Kidney (tissue), 14 donors: ENCODE data around the gene UGGT2. TPM values are rescaled to one million over a fixed set of nuclear protein-coding genes. Genes with fewer than 3 reads are reported as not detected.
"Not testable (repeated sequence)": the region's sequence is repeated elsewhere in the genome, so short reads cannot be mapped to it uniquely, and the experiment has no call there.

ENCODE experiments used
- DNase-seq, 5 donors: peaks; one replicate each; pipeline ENCODE4 v3.0.0-alpha.2; 2013 to 2020
- FAIRE-seq: peaks from 2 replicates; lab custom pipeline; 2012; peaks lifted over from hg19 to GRCh38; lab: Jason Lieb, UNC
- H3K27ac ChIP-seq, 2 donors: one replicate each; pipeline ENCODE4 v1.7.0; 2013; ENCODE audit warnings: low read depth in 2 of 2, low read length in 2 of 2, inconsistent platforms in 1 of 2
- H3K27me3 ChIP-seq: one replicate; pipeline ENCODE4 v1.7.1; 2013; ENCODE audit warnings: low read length, inconsistent platforms; ENCODE audit not compliant: control insufficient read depth, insufficient read depth
- H3K36me3 ChIP-seq, 3 donors: one replicate each; pipeline versions ENCODE4 v1.7.0 to v1.7.1; 2013; ENCODE audit warnings: low read length in 3 of 3, control low read depth in 1 of 3, inconsistent platforms in 1 of 3; ENCODE audit not compliant: insufficient read depth in 3 of 3, control insufficient read depth in 2 of 3
- H3K4me1 ChIP-seq, 3 donors: one replicate each; pipeline versions ENCODE4 v1.7.0 to v1.7.1; 2013; ENCODE audit warnings: low read length in 3 of 3, inconsistent platforms in 1 of 3, low read depth in 1 of 3; ENCODE audit not compliant: control insufficient read depth in 2 of 3, insufficient read depth in 2 of 3
- H3K4me3 ChIP-seq, 3 donors: one replicate each; pipeline versions ENCODE4 v1.7.0 to v1.8.1; 2013; ENCODE audit warnings: low read length in 3 of 3, control low read depth in 1 of 3, inconsistent platforms in 1 of 3
- H3K9ac ChIP-seq, 3 donors: one replicate each; pipeline versions ENCODE4 v1.7.0 to v1.7.1; 2013; ENCODE audit warnings: low read length in 3 of 3, control low read depth in 1 of 3, inconsistent platforms in 1 of 3
- H3K9me3 ChIP-seq, 3 donors: one replicate each; pipeline versions ENCODE4 v1.7.0 to v1.7.1; 2013; ENCODE audit warnings: low read length in 3 of 3, control low read depth in 1 of 3, inconsistent platforms in 1 of 3; ENCODE audit not compliant: control insufficient read depth in 2 of 3, insufficient read depth in 1 of 3
- CTCF ChIP-seq: IDR thresholded peaks from 3 replicates; pipeline ENCODE4 v1.5.1; 2012; ENCODE audit warnings: mild to moderate bottlenecking, moderate library complexity, borderline replicate concordance; ENCODE audit not compliant: insufficient read depth; ENCODE audit errors: extremely low read depth
- intact Hi-C: fragments of 100-400 bp; cut with DNase I; formaldehyde crosslinking; loops from one replicate; pipeline ENCODE4 v1.11.1; 2022
- polyA plus RNA-seq: library from polyadenylated mRNA; stranded (reverse); fragments of 350-450 nt; fragmentation: Illumina TruSeq; extraction: RNeasy Lipid Tissue Mini Kit (QIAGEN cat#74804); gene quantifications from one replicate; pipeline ENCODE4 v1.2.3, GENCODE V29; 2014; ENCODE audit warnings: low read depth, low replicate concordance; ENCODE audit not compliant: insufficient read depth
- total RNA-seq: library from RNA; stranded (reverse); fragmentation: NEBNext Ultra II Directional; extraction: Animal tissue kit (Norgen Biotek cat#: 25700); gene quantifications from one replicate; pipeline ENCODE4 v1.2.1, GENCODE V29; 2021
- donor health status: control.
- donor health status: control.
- donor health status: control.
- donor health status: control.
- donor health status: control.
- donor health status: DM: yes; HTN: yes; CAD: no.
- donor health status: Normal renal cell carcinoma (clear cell type).

Gene UGGT2
- total and polyA plus RNA-seq, 2 donors from 2014 or later, result 10.0 to 31.9 TPM

- FAIRE-seq, result no peak
- H3K4me3 ChIP-seq, result no peak overlapping the region
- H3K4me1 ChIP-seq, result no peaks in the 10 kb centered on the region
- no peak for DNase-seq
- H3K27ac ChIP-seq, result no peak overlapping the region
- no peaks in the 10 kb centered on the region for H3K9me3 ChIP-seq
- intact Hi-C loops, result no loop called here
- no peak overlapping the region for H3K9ac ChIP-seq
- no peaks in the 10 kb centered on the region for H3K36me3 ChIP-seq
- TF ChIP-seq CTCF, result no peak
- no peaks in the 10 kb centered on the region for H3K27me3 ChIP-seq
Measured at GRCh38 chr13:96071504-96071903, 18.3 kb upstream of the UGGT2 start.

GRCh38 chr13:96068729-96069128 lies 15.5 kb upstream of the UGGT2 start:
- no peak overlapping the region for H3K4me3 ChIP-seq
- intact Hi-C loops, result no loop called here
- H3K9ac ChIP-seq, result no peak overlapping the region
- no peaks in the 10 kb centered on the region for H3K9me3 ChIP-seq
- H3K27ac ChIP-seq, result no peak overlapping the region
- FAIRE-seq, result no peak
- no peaks in the 10 kb centered on the region for H3K36me3 ChIP-seq
- H3K4me1 ChIP-seq, result no peaks in the 10 kb centered on the region
- no peak for TF ChIP-seq CTCF
- no peak for DNase-seq
- no peaks in the 10 kb centered on the region for H3K27me3 ChIP-seq

GRCh38 chr13:96065849-96066248 lies 12.6 kb upstream of the UGGT2 start:
- no peak for TF ChIP-seq CTCF
- intact Hi-C loops, result no loop called here
- Histone ChIP-seq H3K4me3 (no peak overlapping the region), H3K27me3 (no peaks in the 10 kb centered on the region), H3K36me3 (no peaks in the 10 kb centered on the region), H3K27ac (no peak overlapping the region), H3K4me1 (no peaks in the 10 kb centered on the region), H3K9ac (no peak overlapping the region), H3K9me3 (no peaks in the 10 kb centered on the region)
- FAIRE-seq (no peak), DNase-seq (no peak)

GRCh38 chr13:96052656-96053002 lies 572 bp downstream of the UGGT2 start:
- Histone ChIP-seq H3K4me1 (no peaks in the 10 kb centered on the region), H3K27me3 (no peaks in the 10 kb centered on the region), H3K36me3 (no peaks in the 10 kb centered on the region), H3K9me3 (no peaks in the 10 kb centered on the region), H3K27ac (no peak overlapping the region), H3K4me3 (peak overlapping the region; percentile 71 to 93 (median 81)), H3K9ac (peak overlapping the region; percentile 64 to 80 (median 73))
- no peak for TF ChIP-seq CTCF
- intact Hi-C loops, result no loop called here
- DNase-seq, result peak in 2 of 5 donors; percentile 45 to 55
- FAIRE-seq, result no peak

- FAIRE-seq, H3K36me3 ChIP-seq, DNase-seq, H3K4me1 ChIP-seq, H3K27me3 ChIP-seq, H3K27ac ChIP-seq, H3K9ac ChIP-seq, intact Hi-C loops, H3K9me3 ChIP-seq: not testable (repeated sequence)
- H3K4me3 ChIP-seq, result peak overlapping the region in 1 of 3 donors; percentile 71
Measured at GRCh38 chr13:96051946-96052345, 1.3 kb downstream of the UGGT2 start.

GRCh38 chr13:96051491-96051890 lies 1.7 kb downstream of the UGGT2 start:
- H3K27ac ChIP-seq, H3K36me3 ChIP-seq, DNase-seq, intact Hi-C loops, FAIRE-seq, H3K4me1 ChIP-seq, H3K4me3 ChIP-seq, H3K27me3 ChIP-seq, H3K9ac ChIP-seq, H3K9me3 ChIP-seq: not testable (repeated sequence)
